Endothelial cell of umbilical vein (primary cell): ENCODE results near the gene TENM4. TPM values are rescaled to one million over a fixed set of nuclear protein-coding genes. Genes with fewer than 3 reads are reported as not detected.

Experiments
- BruUV-seq: library from RNA; stranded (reverse); fragments of 400-500 nt; replicated peaks from 2 replicates; lab custom pipeline; 2021; lab: Mats Ljungman, UMichigan
- CTCF ChIA-PET: fragments of 300-600, 350-600 bp; sonication (Branson Sonifier 250); formaldehyde crosslinking; loops from one replicate; lab custom pipeline; 2021; ENCODE audit warnings: antibody characterized with exemption, inconsistent platforms; lab: Charles Lee
- POLR2A ChIA-PET: fragments of 300-600, 350-600 bp; sonication (Branson Sonifier 250); formaldehyde crosslinking; loops from one replicate; lab custom pipeline; 2021; ENCODE audit warnings: antibody characterized with exemption, inconsistent platforms; lab: Charles Lee
- DNase-seq: peaks from one replicate; pipeline ENCODE4 v3.0.0-alpha.2; 2011; ENCODE audit warnings: low read depth, low spot score
- FAIRE-seq: peaks from 2 replicates; lab custom pipeline; 2011; peaks lifted over from hg19 to GRCh38; lab: Jason Lieb, UNC
- H2AFZ ChIP-seq: 2 replicates; pipeline ENCODE4 v1.6.0; 2012; ENCODE audit warnings: low read depth, low read length, control low read depth, inconsistent platforms
- H3K27ac ChIP-seq: 2 replicates; pipeline ENCODE4 v1.5.1; 2011; ENCODE audit warnings: low read depth, mild to moderate bottlenecking, control low read depth, low read length, moderate library complexity; ENCODE audit not compliant: insufficient read depth
- H3K27me3 ChIP-seq, 2 experiments: 2 replicates each; pipeline versions ENCODE4 v1.6.0 to v1.6.1; 2011; ENCODE audit warnings: low read length in 2 of 2, mixed read lengths in 1 of 2; ENCODE audit not compliant: control insufficient read depth in 2 of 2, insufficient read depth in 2 of 2
- H3K36me3 ChIP-seq, 2 experiments: 2 replicates in 1 of 2; 3 replicates in 1 of 2; pipeline ENCODE4 v1.5.1; 2011; ENCODE audit warnings: low read length in 2 of 2, mild to moderate bottlenecking in 1 of 2, moderate library complexity in 1 of 2; ENCODE audit not compliant: control insufficient read depth in 2 of 2, insufficient read depth in 2 of 2; ENCODE audit errors: extremely low read depth in 1 of 2
- H3K4me1 ChIP-seq: 3 replicates; pipeline ENCODE4 v1.5.1; 2011; ENCODE audit warnings: mild to moderate bottlenecking, low read length; ENCODE audit not compliant: control insufficient read depth, insufficient read depth; ENCODE audit errors: extremely low read depth
- H3K4me2 ChIP-seq: 2 replicates; pipeline ENCODE4 v1.6.1; 2011; ENCODE audit warnings: low read length, control low read depth, mixed read lengths; ENCODE audit not compliant: insufficient read depth
- H3K4me3 ChIP-seq, 3 experiments: fragments of 200-600 bp in 1 of 3; sonication (generic), shearing (Covaris generic) in 1 of 3; replicated peaks in 1 of 3; 2 replicates each; pipeline ENCODE4 v1.5.1; 2011 to 2016; ENCODE audit warnings: control low read depth in 3 of 3, low read length in 3 of 3, mild to moderate bottlenecking in 2 of 3, inconsistent platforms in 1 of 3, low read depth in 1 of 3, moderate library complexity in 1 of 3; ENCODE audit not compliant: insufficient read depth in 1 of 3
- H3K79me2 ChIP-seq: 2 replicates; pipeline ENCODE4 v1.6.0; 2012; ENCODE audit warnings: low read length, inconsistent platforms; ENCODE audit not compliant: control insufficient read depth, insufficient read depth
- H3K9ac ChIP-seq: replicated peaks from 2 replicates; pipeline ENCODE3; 2011; ENCODE audit warnings: low read length, control low read depth; ENCODE audit not compliant: insufficient read depth; ENCODE audit errors: extremely low read depth
- H3K9me1 ChIP-seq: replicated peaks from 3 replicates; pipeline ENCODE4 v1.6.0; 2011; ENCODE audit warnings: mild to moderate bottlenecking, low read length; ENCODE audit not compliant: control insufficient read depth, insufficient read depth; ENCODE audit errors: extremely low read depth
- H3K9me3 ChIP-seq: replicated peaks from 2 replicates; pipeline ENCODE4 v1.5.1; 2012; ENCODE audit warnings: low read length, inconsistent platforms; ENCODE audit not compliant: control insufficient read depth, insufficient read depth
- H4K20me1 ChIP-seq: replicated peaks from 2 replicates; pipeline ENCODE3; 2011; ENCODE audit warnings: mild to moderate bottlenecking, low read length; ENCODE audit not compliant: control insufficient read depth, insufficient read depth; ENCODE audit errors: extremely low read depth
- CTCF ChIP-seq, 2 donors: IDR thresholded peaks; 1 replicate in 1 of 2; 2 replicates in 1 of 2; pipeline ENCODE4 v1.5.1; 2011; ENCODE audit warnings: low read length in 2 of 2, mild to moderate bottlenecking in 2 of 2, moderate library complexity in 2 of 2, control low read depth in 1 of 2, inconsistent platforms in 1 of 2, low read depth in 1 of 2; ENCODE audit not compliant: insufficient read depth in 1 of 2; ENCODE audit errors: extremely low read depth in 1 of 2
- EZH2 ChIP-seq: IDR thresholded peaks from 2 replicates; pipeline ENCODE4 v1.6.1; 2012; ENCODE audit warnings: borderline replicate concordance, low read depth, mild to moderate bottlenecking, moderate library complexity, low read length, inconsistent platforms; ENCODE audit not compliant: severe bottlenecking
- FOS ChIP-seq: IDR thresholded peaks from 2 replicates; pipeline ENCODE4 v1.6.1; 2011; ENCODE audit warnings: mild to moderate bottlenecking, low read length, moderate library complexity, borderline replicate concordance; ENCODE audit not compliant: insufficient read depth
- GATA2 ChIP-seq: IDR thresholded peaks from 2 replicates; pipeline ENCODE4 v1.7.0; 2011; ENCODE audit warnings: low read depth, mild to moderate bottlenecking, moderate library complexity, mixed read lengths, low read length; ENCODE audit not compliant: insufficient read length, insufficient read depth
- JUN ChIP-seq: IDR thresholded peaks from 2 replicates; pipeline ENCODE4 v1.6.1; 2011; ENCODE audit warnings: borderline replicate concordance, low read depth; ENCODE audit not compliant: insufficient read length, insufficient read depth
- MAX ChIP-seq: IDR thresholded peaks from 2 replicates; pipeline ENCODE4 v1.6.1; 2011; ENCODE audit not compliant: insufficient read depth, insufficient read length
- MYC ChIP-seq: IDR thresholded peaks from one replicate; pipeline ENCODE4 v1.6.1; 2011; ENCODE audit warnings: mild to moderate bottlenecking, low read depth, low read length
- POLR2A ChIP-seq: IDR thresholded peaks from 2 replicates; pipeline ENCODE4 v1.6.1; 2012; ENCODE audit warnings: low read depth, mild to moderate bottlenecking, control low read depth, low read length
- POLR2AphosphoS5 ChIP-seq: IDR thresholded peaks from 2 replicates; pipeline ENCODE4 v1.6.1; 2012; ENCODE audit warnings: low read depth, mild to moderate bottlenecking, control low read depth, low read length, moderate library complexity; ENCODE audit not compliant: insufficient read depth
- dilution Hi-C: fragments of 300-500 bp; cut with MboI; formaldehyde crosslinking; loops from one replicate; pipeline ENCODE4 v1.15.0; 2019; ENCODE audit warnings: low sequenced_read_pairs; ENCODE audit not compliant: extremely low pct_ligation_motif_present
- intact Hi-C: fragments of 100-400 bp; cut with micrococcal nuclease; formaldehyde crosslinking; loops from one replicate; pipeline ENCODE4 v1.10.0; 2022
- polyA plus RNA-seq, 4 experiments: library from polyadenylated mRNA; depleted of rRNA in 3 of 4; stranded (reverse) in 3 of 4; unstranded in 1 of 4; fragments of >200 nt; gene quantifications; 2 replicates each; pipeline versions ENCODE4 v1.2.1 to v1.2.3, GENCODE V29; 2011 to 2012; ENCODE audit warnings: missing spikeins in 1 of 4
- total RNA-seq: library from RNA; stranded (reverse); gene quantifications from 2 replicates; pipeline ENCODE4 v1.2.3, GENCODE V29; 2021

The TENM4 gene
- total and polyA plus RNA-seq, 2 donors (not counting 3 experiments of a cell fraction or from before 2014, with no cell fraction given): 0.06 to 0.27 TPM

- CTCF ChIA-PET: no interaction called here
- Histone ChIP-seq H3K79me2 (no peaks in the 10 kb centered on the region), H3K27me3 (no peaks in the 10 kb centered on the region), H3K4me2 (no peak overlapping the region), H3K9ac (no peak overlapping the region), H3K4me3 (no peak overlapping the region), H3K9me1 (no peaks in the 10 kb centered on the region), H4K20me1 (no peaks in the 10 kb centered on the region), H3K9me3 (no peaks in the 10 kb centered on the region), H3K4me1 (no peaks in the 10 kb centered on the region), H3K27ac (no peak overlapping the region), H2AFZ (no peak overlapping the region), H3K36me3 (no peaks in the 10 kb centered on the region)
- intact Hi-C loops: no loop called here
- dilution Hi-C loops: no loop called here
- BruUV-seq: no TSS peak
- POLR2A ChIA-PET: no interaction called here
- TF ChIP-seq POLR2A: no peak
- TF ChIP-seq MYC: no peak
- TF ChIP-seq CTCF (IDR thresholded peaks at IDR 0.05; ENCODE audit: extremely low read depth in 1 of 2, insufficient read depth in 1 of 2, low read depth in 1 of 2, low read length in 2 of 2): no peak
- no peak for TF ChIP-seq EZH2
- no peak for TF ChIP-seq JUN
- TF ChIP-seq FOS: no peak
- TF ChIP-seq MAX: no peak
- TF ChIP-seq GATA2: no peak
- TF ChIP-seq POLR2AphosphoS5: no peak
- FAIRE-seq (no peak), DNase-seq (no peak)
Observed at GRCh38 chr11:79259800-79260199, 181.0 kb downstream of the TENM4 start.
